Measurements from ENCODE around the gene KRTAP2-2. TPM values are rescaled to one million over a fixed set of nuclear protein-coding genes. Genes with fewer than 3 reads are reported as not detected.
"Not testable (repeated sequence)": the region's sequence is repeated elsewhere in the genome, so short reads cannot be mapped to it uniquely, and the experiment has no call there.

The KRTAP2-2 gene
- total RNA-seq, 1 donor from 2014 or later, result not detected

DNA sequence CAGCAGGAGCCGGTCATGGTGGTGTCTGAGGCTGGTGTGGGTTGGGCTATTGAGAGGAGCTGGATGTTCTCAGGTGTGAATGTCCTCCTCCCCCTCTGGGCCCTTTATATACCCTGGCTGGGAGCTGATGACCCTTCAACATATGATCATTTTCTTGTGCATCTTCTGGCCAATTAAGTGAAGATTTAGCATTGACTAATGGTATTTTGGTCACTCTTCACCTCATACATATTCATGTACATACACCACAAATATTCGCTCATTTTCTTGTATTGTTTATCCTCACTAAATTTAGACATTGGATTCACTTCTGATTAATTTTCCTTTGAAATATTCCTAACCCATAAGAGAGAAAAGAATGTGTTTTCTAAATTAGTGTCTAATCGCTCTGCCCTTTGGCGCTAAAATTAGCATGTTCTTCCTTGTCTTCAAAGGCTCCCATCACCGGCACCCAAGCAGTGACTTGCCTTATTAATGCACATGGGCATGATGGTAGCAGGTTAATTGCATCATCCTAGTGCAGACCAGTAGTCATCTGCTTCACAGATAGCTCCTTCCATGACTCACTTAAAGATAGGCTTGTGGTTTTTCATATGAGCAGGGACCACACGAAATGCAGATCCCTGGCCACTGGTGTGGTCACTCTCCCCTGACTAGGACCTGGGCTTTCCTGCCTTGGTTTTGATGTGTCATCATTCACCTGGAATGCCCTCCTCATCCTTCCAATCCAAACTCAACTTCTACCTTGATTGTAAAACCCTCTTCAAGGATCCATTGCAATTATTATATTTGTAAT, 11.0 kb upstream of the KRTAP2-2 start, which contains the start of gene KRTAP2-4:
TSS of gene KRTAP2-4 (minus strand) at position 51 of the 796 bp plus-strand sequence. CDS start at position 17, 34 bp downstream.
- Mint-ChIP-seq H3K27me3 (peaks cover 7% of the 10 kb centered on the region), H3K4me1 (no peaks in the 10 kb centered on the region), H3K27ac (no peak within 1 kb of the TSS), H3K9me3 (no peaks in the 10 kb centered on the region), H3K36me3 (ENCODE audit: low read depth) (no peaks in the 10 kb centered on the region), H3K4me3 (no peak within 1 kb of the TSS)
- TF ChIP-seq, protein P1, sequence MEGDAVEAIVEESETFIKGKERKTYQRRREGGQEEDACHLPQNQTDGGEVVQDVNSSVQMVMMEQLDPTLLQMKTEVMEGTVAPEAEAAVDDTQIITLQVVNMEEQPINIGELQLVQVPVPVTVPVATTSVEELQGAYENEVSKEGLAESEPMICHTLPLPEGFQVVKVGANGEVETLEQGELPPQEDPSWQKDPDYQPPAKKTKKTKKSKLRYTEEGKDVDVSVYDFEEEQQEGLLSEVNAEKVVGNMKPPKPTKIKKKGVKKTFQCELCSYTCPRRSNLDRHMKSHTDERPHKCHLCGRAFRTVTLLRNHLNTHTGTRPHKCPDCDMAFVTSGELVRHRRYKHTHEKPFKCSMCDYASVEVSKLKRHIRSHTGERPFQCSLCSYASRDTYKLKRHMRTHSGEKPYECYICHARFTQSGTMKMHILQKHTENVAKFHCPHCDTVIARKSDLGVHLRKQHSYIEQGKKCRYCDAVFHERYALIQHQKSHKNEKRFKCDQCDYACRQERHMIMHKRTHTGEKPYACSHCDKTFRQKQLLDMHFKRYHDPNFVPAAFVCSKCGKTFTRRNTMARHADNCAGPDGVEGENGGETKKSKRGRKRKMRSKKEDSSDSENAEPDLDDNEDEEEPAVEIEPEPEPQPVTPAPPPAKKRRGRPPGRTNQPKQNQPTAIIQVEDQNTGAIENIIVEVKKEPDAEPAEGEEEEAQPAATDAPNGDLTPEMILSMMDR (IDR thresholded peaks at IDR 0.05), result no peak
- DNase-seq (no peak), ATAC-seq (ENCODE audit: low read depth) (no peak)
- POLR2A ChIA-PET, result no interaction called here
- intact Hi-C loops (cut with micrococcal nuclease), result no loop called here
- CTCF ChIA-PET, result no interaction called here

DNA sequence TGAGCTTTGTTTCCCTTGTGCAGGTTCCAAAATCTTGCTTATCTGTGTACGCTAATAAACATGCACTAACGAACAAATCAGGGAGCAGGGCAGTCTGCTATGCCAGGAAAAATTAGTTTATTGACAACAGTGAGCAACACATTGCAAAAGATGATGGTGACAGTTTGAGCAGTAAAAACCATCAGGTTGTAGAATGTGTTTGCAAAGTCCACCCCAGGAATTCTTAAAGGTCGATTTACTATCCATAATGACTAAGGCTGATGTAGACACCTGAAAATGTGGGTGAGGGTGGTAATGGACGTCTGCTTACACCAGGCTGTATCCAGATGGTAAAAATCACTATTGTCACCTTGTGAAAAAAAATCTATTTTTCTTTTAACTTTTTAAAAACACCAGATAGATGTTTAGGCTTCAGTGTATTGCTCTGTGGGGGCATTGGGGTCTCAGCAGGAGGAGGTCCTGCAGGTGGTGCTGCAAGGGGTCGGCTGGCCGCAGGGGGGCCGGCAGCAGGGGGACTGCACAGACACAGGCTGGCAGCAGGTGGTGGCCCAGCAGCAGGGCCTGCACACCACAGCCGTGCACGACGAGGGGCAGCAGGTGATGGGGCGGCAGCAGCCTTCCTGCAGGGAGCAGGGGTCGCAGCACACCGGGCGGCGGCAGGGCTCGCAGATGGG, 10.1 kb upstream of the KRTAP2-2 start:
- DNase-seq; H3K4me1 Mint-ChIP-seq; H3K9me3 Mint-ChIP-seq; intact Hi-C loops (cut with micrococcal nuclease); POLR2A ChIA-PET; H3K36me3 Mint-ChIP-seq (ENCODE audit: low read depth); ATAC-seq (ENCODE audit: low read depth); H3K27ac Mint-ChIP-seq; CTCF ChIA-PET; H3K4me3 Mint-ChIP-seq: not testable (repeated sequence)
- peaks cover 14% of the 10 kb centered on the region for H3K27me3 Mint-ChIP-seq

DNA sequence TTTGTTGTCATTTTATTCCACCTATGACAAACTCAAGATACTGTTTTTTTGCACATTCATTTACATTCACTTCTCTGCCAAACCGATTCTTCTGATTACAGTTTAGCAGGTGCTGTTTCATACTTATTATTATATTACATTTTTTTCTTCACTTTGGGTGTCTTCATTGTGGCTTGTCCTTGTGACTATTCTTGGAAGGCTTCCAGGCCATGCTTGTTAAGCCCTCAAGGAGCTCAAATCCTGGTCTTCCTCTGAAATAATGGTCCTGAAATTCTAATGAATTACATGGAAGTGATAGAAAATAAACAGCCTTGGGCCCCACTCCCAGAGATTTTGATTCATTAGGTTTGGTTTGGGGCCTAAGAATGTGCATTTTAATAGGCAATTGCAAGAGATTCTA, 9.3 kb upstream of the KRTAP2-2 start:
- intact Hi-C loops (cut with micrococcal nuclease), result no loop called here
- Mint-ChIP-seq H3K27ac (no peak overlapping the region), H3K4me3 (no peak overlapping the region), H3K36me3 (ENCODE audit: low read depth) (no peaks in the 10 kb centered on the region), H3K27me3 (peaks cover 19% of the 10 kb centered on the region), H3K9me3 (no peaks in the 10 kb centered on the region), H3K4me1 (no peaks in the 10 kb centered on the region)
- CTCF ChIA-PET, result no interaction called here
- DNase-seq (no peak), ATAC-seq (ENCODE audit: low read depth) (no peak)
- POLR2A ChIA-PET, result no interaction called here
- TF ChIP-seq, protein P1 (IDR thresholded peaks at IDR 0.05), result no peak

DNA sequence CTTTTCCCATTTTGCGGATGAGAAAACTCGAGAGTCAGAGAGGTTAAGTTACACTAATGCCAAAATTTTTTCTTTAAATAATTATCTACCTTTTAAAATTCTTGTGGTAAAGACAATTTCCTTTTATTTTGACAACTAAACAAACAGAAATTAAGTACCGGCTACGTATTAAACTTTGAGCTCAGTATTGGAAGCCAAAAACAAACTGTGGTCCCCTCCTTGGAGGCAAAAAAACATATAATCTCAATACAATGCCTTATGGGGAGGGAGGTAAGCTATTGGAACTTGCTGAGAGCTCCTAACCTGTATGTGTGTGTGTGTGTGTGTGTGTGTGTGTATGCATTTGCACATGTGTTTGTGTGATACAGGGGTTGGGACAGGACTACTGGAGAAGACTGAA, 8.4 kb upstream of the KRTAP2-2 start:
- TF ChIP-seq, protein P1 (IDR thresholded peaks at IDR 0.05), result no peak
- DNase-seq (no peak), ATAC-seq (ENCODE audit: low read depth) (no peak)
- H3K4me3 Mint-ChIP-seq, result no peak overlapping the region
- peaks cover 27% of the 10 kb centered on the region for H3K27me3 Mint-ChIP-seq
- CTCF ChIA-PET, result no interaction called here
- no peaks in the 10 kb centered on the region for H3K4me1 Mint-ChIP-seq
- no peak overlapping the region for H3K27ac Mint-ChIP-seq
- intact Hi-C loops (cut with micrococcal nuclease), result no loop called here
- POLR2A ChIA-PET, result no interaction called here
- H3K36me3 Mint-ChIP-seq (ENCODE audit: low read depth), result no peaks in the 10 kb centered on the region
- no peaks in the 10 kb centered on the region for H3K9me3 Mint-ChIP-seq

DNA sequence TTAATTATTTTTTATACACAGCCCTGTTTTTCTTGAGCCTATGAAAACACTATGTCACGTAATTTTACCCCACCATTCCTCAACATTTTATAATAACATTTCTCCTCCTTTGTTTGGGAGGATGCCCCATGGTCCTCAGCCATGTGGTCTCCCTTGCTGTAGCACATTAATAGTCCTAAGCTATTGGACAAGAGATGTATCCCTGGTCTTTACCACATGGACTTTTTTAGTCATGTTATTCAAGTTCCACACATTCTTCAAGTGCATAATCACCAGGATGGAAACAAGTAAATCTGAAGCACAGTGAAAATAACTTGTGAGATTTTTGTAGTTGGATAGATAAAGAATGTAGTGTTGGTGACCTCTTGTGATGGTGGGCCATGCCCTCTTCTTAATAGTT, 6.9 kb upstream of the KRTAP2-2 start:
- no peaks in the 10 kb centered on the region for H3K36me3 Mint-ChIP-seq (ENCODE audit: low read depth)
- intact Hi-C loops (cut with micrococcal nuclease), result no loop called here
- no peaks in the 10 kb centered on the region for H3K4me1 Mint-ChIP-seq
- H3K9me3 Mint-ChIP-seq, result peaks cover 7% of the 10 kb centered on the region
- TF ChIP-seq, protein P1 (IDR thresholded peaks at IDR 0.05), result no peak
- DNase-seq, result no peak
- peaks cover 37% of the 10 kb centered on the region for H3K27me3 Mint-ChIP-seq
- POLR2A ChIA-PET, result no interaction called here
- CTCF ChIA-PET, result no interaction called here
- no peak overlapping the region for H3K4me3 Mint-ChIP-seq
- ATAC-seq (ENCODE audit: low read depth), result no peak
- H3K27ac Mint-ChIP-seq, result no peak overlapping the region

Measured in activated B cell treated with CpG ODN at 0.5 μM for 24 hours (primary cell).